CD14-positive monocyte (primary cell): ENCODE results near the gene MVP. TPM values are rescaled to one million over a fixed set of nuclear protein-coding genes. Genes with fewer than 3 reads are reported as not detected.

Experiments used
- DNase-seq, 3 donors: peaks; one replicate each; pipeline ENCODE4 v3.0.0-alpha.2; 2011 to 2022
- H2AFZ ChIP-seq: 2 replicates; pipeline ENCODE4 v1.6.0; 2012; ENCODE audit warnings: mild to moderate bottlenecking, low read depth, low read length, inconsistent platforms; ENCODE audit not compliant: insufficient read depth, poor library complexity, severe bottlenecking
- H3K27ac ChIP-seq, 2 donors: 1 replicate in 1 of 2; 2 replicates in 1 of 2; pipeline ENCODE4 v1.5.1; 2012 to 2013; ENCODE audit warnings: low read length in 2 of 2, control low read depth in 1 of 2, inconsistent platforms in 1 of 2, low read depth in 1 of 2, mild to moderate bottlenecking in 1 of 2
- H3K27me3 ChIP-seq, 2 donors: one replicate each; pipeline versions ENCODE4 v1.6.0 to v1.6.1; 2011 to 2013; ENCODE audit warnings: low read length in 2 of 2; ENCODE audit not compliant: control insufficient read depth in 2 of 2, insufficient read depth in 2 of 2
- H3K36me3 ChIP-seq, 2 donors: replicated peaks in 1 of 2; 1 replicate in 1 of 2; 2 replicates in 1 of 2; pipeline versions ENCODE4 v1.5.1 to v1.6.1; 2012 to 2013; ENCODE audit warnings: low read length in 2 of 2, control low read depth in 1 of 2, inconsistent platforms in 1 of 2, mild to moderate bottlenecking in 1 of 2; ENCODE audit not compliant: insufficient read depth in 2 of 2, control insufficient read depth in 1 of 2
- H3K4me1 ChIP-seq, 2 donors: 1 replicate in 1 of 2; 2 replicates in 1 of 2; pipeline versions ENCODE4 v1.5.1 to v1.6.1; 2012 to 2013; ENCODE audit warnings: low read length in 2 of 2, control low read depth in 1 of 2, inconsistent platforms in 1 of 2, mild to moderate bottlenecking in 1 of 2, moderate library complexity in 1 of 2; ENCODE audit not compliant: insufficient read depth in 2 of 2, control insufficient read depth in 1 of 2
- H3K4me2 ChIP-seq: replicated peaks from 2 replicates; pipeline ENCODE3; 2012; ENCODE audit warnings: low read length, moderate library complexity, mild to moderate bottlenecking; ENCODE audit not compliant: poor library complexity, severe bottlenecking; ENCODE audit errors: extremely low read depth
- H3K4me3 ChIP-seq, 3 experiments: fragments of 200-600 bp in 1 of 3; sonication (generic) in 1 of 3; replicated peaks in 1 of 3; 1 replicate in 2 of 3; 2 replicates in 1 of 3; pipeline ENCODE4 v1.5.1; 2011 to 2013; ENCODE audit warnings: low read length in 3 of 3, mild to moderate bottlenecking in 3 of 3, control low read depth in 2 of 3, low read depth in 2 of 3, inconsistent platforms in 1 of 3, moderate library complexity in 1 of 3
- H3K79me2 ChIP-seq: 2 replicates; pipeline ENCODE4 v1.6.0; 2012; ENCODE audit warnings: mild to moderate bottlenecking, control low read depth, inconsistent platforms, low read length, moderate library complexity; ENCODE audit not compliant: insufficient read depth
- H3K9ac ChIP-seq: 2 replicates; pipeline ENCODE4 v1.6.0; 2017; ENCODE audit warnings: low read length, mild to moderate bottlenecking; ENCODE audit not compliant: insufficient read depth, poor library complexity, severe bottlenecking
- H3K9me3 ChIP-seq, 2 donors: replicated peaks in 1 of 2; 1 replicate in 1 of 2; 2 replicates in 1 of 2; pipeline versions ENCODE4 v1.5.1 to v1.6.1; 2012 to 2013; ENCODE audit warnings: low read length in 2 of 2, control low read depth in 1 of 2; ENCODE audit not compliant: control insufficient read depth in 1 of 2, insufficient read depth in 1 of 2
- H4K20me1 ChIP-seq: 2 replicates; pipeline ENCODE4 v1.6.0; 2012; ENCODE audit warnings: mild to moderate bottlenecking, low read length, control low read depth, moderate library complexity; ENCODE audit not compliant: insufficient read depth
- H3K27ac Mint-ChIP-seq, 7 donors: one replicate each; pipeline ENCODE4 v1.8.0; 2020; ENCODE audit warnings: mild to moderate bottlenecking in 7 of 7, mixed read lengths in 7 of 7, moderate library complexity in 6 of 7, inconsistent platforms in 2 of 7
- H3K27me3 Mint-ChIP-seq, 3 donors: one replicate each; pipeline ENCODE4 v1.8.0; 2021 to 2022; ENCODE audit warnings: low read depth in 3 of 3, mild to moderate bottlenecking in 3 of 3, mixed read lengths in 3 of 3, moderate library complexity in 3 of 3, inconsistent platforms in 1 of 3
- H3K36me3 Mint-ChIP-seq, 2 donors: one replicate each; pipeline ENCODE4 v1.8.0; 2020; ENCODE audit warnings: mixed read lengths in 2 of 2, inconsistent platforms in 1 of 2, mild to moderate bottlenecking in 1 of 2
- H3K4me1 Mint-ChIP-seq: one replicate; pipeline ENCODE4 v1.8.0; 2020; ENCODE audit warnings: mild to moderate bottlenecking, mixed read lengths
- H3K4me3 Mint-ChIP-seq, 2 donors: one replicate each; pipeline ENCODE4 v1.8.0; 2020; ENCODE audit warnings: mild to moderate bottlenecking in 2 of 2, mixed read lengths in 2 of 2, moderate library complexity in 1 of 2
- H3K9me3 Mint-ChIP-seq, 7 donors: one replicate each; pipeline ENCODE4 v1.8.0; 2020 to 2022; ENCODE audit warnings: mixed read lengths in 7 of 7, mild to moderate bottlenecking in 6 of 7, moderate library complexity in 6 of 7, inconsistent platforms in 2 of 7
- WGBS: methylation state at CpG from one replicate; pipeline ENCODE4 v1.1.5; 2013; ENCODE audit warnings: missing lambda C conversion rate; ENCODE audit not compliant: insufficient coverage; 5-methylcytosine and 5-hydroxymethylcytosine counted together
- intact Hi-C, 2 donors: fragments of 100-400 bp; cut with micrococcal nuclease; formaldehyde crosslinking; loops; one replicate each; pipeline versions ENCODE4 v1.15.0 to v1.15.1; 2023
- polyA plus RNA-seq, 3 donors: library from polyadenylated mRNA; depleted of rRNA in 1 of 3; unstranded in 2 of 3; stranded (reverse) in 1 of 3; fragments of 300-500 nt in 2 of 3; fragments of >200 nt in 1 of 3; fragmentation: Illumina TruSeq in 2 of 3; gene quantifications; 1 replicate in 2 of 3; 2 replicates in 1 of 3; pipeline ENCODE4 v1.2.3, GENCODE V29; 2012 to 2021
- TF ChIP-seq, protein P1 (sequence below): fragments of 200-600 bp; IDR thresholded peaks from one replicate; pipeline ENCODE4 v1.8.0; 2022; ENCODE audit warnings: antibody characterized with exemption, mild to moderate bottlenecking

The MVP gene
- polyA plus RNA-seq, 3 donors: 146 to 274 (median 185) TPM

DNA sequence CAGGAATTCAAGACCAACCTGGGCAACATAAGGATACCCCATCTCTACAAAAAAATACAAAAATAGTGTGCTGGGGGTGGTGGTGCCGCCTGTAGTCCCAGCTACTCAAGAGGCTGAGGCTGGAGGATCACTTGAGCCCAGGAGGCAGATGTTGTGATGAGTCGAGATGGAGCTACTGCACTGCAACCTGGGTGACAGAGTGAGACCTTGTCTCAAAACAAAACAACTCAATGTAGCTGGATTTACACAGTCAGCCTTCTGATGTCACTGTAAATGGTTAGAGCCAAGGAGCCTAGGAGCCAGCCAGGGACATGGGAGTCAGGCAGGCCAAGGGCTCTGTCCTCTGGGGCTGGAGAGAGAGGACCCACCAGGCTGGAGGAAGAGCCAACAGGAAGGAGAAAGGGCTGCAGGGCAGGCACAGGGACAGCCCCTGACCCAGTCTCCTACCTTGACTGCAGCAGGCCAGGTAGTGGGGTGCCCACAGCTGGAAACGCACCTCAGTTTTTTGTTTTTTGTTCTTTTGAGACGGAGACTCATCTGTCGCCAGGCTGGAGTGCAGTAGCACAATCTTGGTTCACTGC is 34.3 kb downstream of the MVP start:
- Histone ChIP-seq H3K4me2 (no peak overlapping the region), H3K27ac (no peak overlapping the region), H3K9ac (no peak overlapping the region), H4K20me1 (peaks cover 12% of the 10 kb centered on the region), H3K4me3 (no peak overlapping the region), H3K79me2 (no peaks in the 10 kb centered on the region), H3K9me3 (no peaks in the 10 kb centered on the region), H3K4me1 (no peaks in the 10 kb centered on the region), H3K27me3 (no peaks in the 10 kb centered on the region), H2AFZ (no peak overlapping the region), H3K36me3 (peaks cover 13 to 17% of the 10 kb centered on the region in 2 donors)
- Mint-ChIP-seq H3K9me3 (no peaks in the 10 kb centered on the region), H3K4me3 (no peak overlapping the region), H3K27me3 (peaks cover 0 to 4% (median 2%) of the 10 kb centered on the region in 3 donors), H3K27ac (peak overlapping the region in 1 of 7 donors; percentile 40), H3K36me3 (peaks cover 21 to 32% of the 10 kb centered on the region in 2 donors), H3K4me1 (no peaks in the 10 kb centered on the region)
- intact Hi-C loops: no loop called here
- DNase-seq: no peak
- WGBS: 100% methylated on average over 2 of the region's 5 CpGs
- TF ChIP-seq, protein P1, sequence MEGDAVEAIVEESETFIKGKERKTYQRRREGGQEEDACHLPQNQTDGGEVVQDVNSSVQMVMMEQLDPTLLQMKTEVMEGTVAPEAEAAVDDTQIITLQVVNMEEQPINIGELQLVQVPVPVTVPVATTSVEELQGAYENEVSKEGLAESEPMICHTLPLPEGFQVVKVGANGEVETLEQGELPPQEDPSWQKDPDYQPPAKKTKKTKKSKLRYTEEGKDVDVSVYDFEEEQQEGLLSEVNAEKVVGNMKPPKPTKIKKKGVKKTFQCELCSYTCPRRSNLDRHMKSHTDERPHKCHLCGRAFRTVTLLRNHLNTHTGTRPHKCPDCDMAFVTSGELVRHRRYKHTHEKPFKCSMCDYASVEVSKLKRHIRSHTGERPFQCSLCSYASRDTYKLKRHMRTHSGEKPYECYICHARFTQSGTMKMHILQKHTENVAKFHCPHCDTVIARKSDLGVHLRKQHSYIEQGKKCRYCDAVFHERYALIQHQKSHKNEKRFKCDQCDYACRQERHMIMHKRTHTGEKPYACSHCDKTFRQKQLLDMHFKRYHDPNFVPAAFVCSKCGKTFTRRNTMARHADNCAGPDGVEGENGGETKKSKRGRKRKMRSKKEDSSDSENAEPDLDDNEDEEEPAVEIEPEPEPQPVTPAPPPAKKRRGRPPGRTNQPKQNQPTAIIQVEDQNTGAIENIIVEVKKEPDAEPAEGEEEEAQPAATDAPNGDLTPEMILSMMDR: no peak

DNA sequence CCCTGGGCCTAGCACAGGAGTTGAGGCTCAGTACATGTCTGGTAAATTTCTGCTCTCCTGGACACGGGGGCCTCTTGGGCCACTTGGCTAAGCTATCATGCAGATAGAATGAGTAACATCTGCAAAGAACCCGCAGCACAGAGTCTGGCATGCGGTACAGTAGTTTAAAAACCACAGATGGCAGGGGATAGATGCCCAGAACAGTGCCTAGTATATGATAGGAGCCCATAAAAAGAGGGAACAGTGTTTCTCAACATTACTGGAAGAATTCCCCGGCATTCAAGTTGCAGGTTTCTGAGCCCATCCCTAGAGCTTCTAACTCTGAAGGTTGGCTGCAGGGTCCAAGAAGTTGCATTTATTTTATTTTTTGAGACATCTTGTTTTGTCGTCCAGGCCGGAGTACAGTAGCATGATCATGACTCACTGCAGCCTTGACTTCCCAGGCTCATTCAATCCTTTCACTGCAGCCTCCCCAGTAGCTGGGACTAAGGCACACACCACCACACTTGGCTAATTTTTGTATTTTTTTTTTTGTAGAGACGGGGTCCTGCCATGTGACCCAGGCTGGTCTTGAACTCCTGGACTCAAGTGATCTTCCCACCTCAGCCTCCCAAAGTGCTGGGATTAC is 37.0 kb downstream of the MVP start:
- peaks cover 22% of the 10 kb centered on the region for H4K20me1 ChIP-seq
- intact Hi-C loops: no loop called here
- peaks cover 33 to 40% of the 10 kb centered on the region in 2 donors for H3K36me3 Mint-ChIP-seq
- no peaks in the 10 kb centered on the region for H3K27me3 ChIP-seq
- no peak overlapping the region for H2AFZ ChIP-seq
- TF ChIP-seq, protein P1: no peak
- no peak overlapping the region for H3K27ac ChIP-seq
- peaks cover 0 to 3% (median 2%) of the 10 kb centered on the region in 3 donors for H3K27me3 Mint-ChIP-seq
- H3K4me3 Mint-ChIP-seq: no peak overlapping the region
- H3K79me2 ChIP-seq: peaks cover 15% of the 10 kb centered on the region
- peaks cover 30 to 34% of the 10 kb centered on the region in 2 donors for H3K36me3 ChIP-seq
- peaks cover 0 to under 1% (median 0%) of the 10 kb centered on the region in 7 donors for H3K9me3 Mint-ChIP-seq
- no peaks in the 10 kb centered on the region for H3K9me3 ChIP-seq
- 81% methylated on average over 5 of the region's 7 CpGs for WGBS
- no peak overlapping the region for H3K4me3 ChIP-seq
- H3K4me2 ChIP-seq: no peak overlapping the region
- peaks cover 6 to 15% of the 10 kb centered on the region in 2 donors for H3K4me1 ChIP-seq
- peaks cover 15% of the 10 kb centered on the region for H3K4me1 Mint-ChIP-seq
- DNase-seq: no peak
- H3K27ac Mint-ChIP-seq: no peak overlapping the region
- no peak overlapping the region for H3K9ac ChIP-seq
